Measurements from ENCODE around the gene PDCD4. TPM values are rescaled to one million over a fixed set of nuclear protein-coding genes. Genes with fewer than 3 reads are reported as not detected.

PDCD4 gene
- total and polyA plus RNA-seq, 2 of the 13 experiments (the other 11 are each of a cell fraction or from before 2014, with no cell fraction given): 22.8 to 56.2 TPM

DNA sequence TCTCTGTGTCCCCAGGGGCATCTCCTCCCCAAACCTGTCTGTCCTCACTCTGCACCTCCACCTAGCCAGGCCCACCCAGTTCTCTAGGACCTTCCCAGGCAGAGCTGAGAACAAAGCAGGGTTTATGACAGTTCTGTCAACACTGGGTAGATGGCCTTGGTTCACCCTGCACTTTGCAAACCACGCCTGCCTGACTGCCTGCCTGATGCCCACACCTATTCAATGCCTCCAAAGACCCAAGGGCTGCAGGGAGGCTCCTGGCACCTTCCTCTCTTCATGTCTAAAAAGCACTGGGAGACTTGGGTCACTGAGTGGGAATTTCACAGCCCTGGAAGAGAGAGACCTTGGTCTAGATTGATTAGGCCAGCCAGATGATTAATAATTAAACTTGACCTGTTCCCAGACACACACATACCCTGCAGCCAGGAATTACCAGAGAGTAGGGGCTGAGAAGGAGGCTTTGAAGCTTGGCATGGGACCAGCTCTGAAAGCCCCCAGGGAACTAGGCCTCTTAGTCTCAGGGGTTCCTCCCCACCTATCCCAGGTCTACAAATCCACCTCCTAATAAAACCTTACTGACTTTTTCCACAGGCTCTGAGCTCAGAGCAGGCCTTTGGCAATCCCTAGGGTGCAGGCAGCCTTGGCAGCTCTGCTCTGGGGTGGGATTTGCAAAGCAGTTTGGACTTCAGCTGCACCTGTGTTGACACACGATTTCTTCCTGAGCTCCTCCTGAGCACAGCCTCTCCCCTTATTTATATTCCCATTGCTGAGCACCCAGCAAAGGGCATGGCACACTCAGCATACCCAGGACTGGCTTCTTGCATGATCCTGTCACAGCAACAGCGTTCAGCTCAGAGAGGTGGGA is 25.7 kb upstream of the PDCD4 start (continued):
- TF ChIP-seq POLR2G (IDR thresholded peaks at IDR 0.05; ENCODE audit: low read depth, low read length) (peak; percentile 48; the same call in 1 of the 2 replicates), ZNF30 (CRISPR knock-in tag; IDR thresholded peaks at IDR 0.05) (no peak), HOXA5 (CRISPR knock-in tag; IDR thresholded peaks at IDR 0.05) (no peak), PAF1 (CRISPR knock-in tag; IDR thresholded peaks at IDR 0.05) (no peak), MTA1 (CRISPR knock-in tag; IDR thresholded peaks at IDR 0.05; ENCODE audit: borderline replicate concordance) (peak; percentile 63; the same call in 1 of the 2 replicates), SP5 (CRISPR knock-in tag; IDR thresholded peaks at IDR 0.05; ENCODE audit: borderline replicate concordance, low read depth) (peak; percentile 84), ZNF878 (CRISPR knock-in tag; IDR thresholded peaks at IDR 0.05) (no peak), GABPB1 (CRISPR knock-in tag; IDR thresholded peaks at IDR 0.05) (no peak), ZNF292 (CRISPR knock-in tag; IDR thresholded peaks at IDR 0.05; ENCODE audit: borderline replicate concordance, low read depth) (peak; percentile 89), SNRNP70 (IDR thresholded peaks at IDR 0.05; ENCODE audit: low read depth, low read length) (no peak), KAT8 (CRISPR knock-in tag; IDR thresholded peaks at IDR 0.05) (0 out of 2 replicates have a peak, but pooled peaks have one; percentile 22), ZNF7 (CRISPR knock-in tag; IDR thresholded peaks at IDR 0.05) (no peak), ETV5 (CRISPR knock-in tag; IDR thresholded peaks at IDR 0.05; ENCODE audit: borderline replicate concordance) (no peak), ZNF644 (CRISPR knock-in tag; IDR thresholded peaks at IDR 0.05; ENCODE audit: low read depth) (peak; percentile 72; the same call in 1 of the 2 replicates), ATF7-NPFF (CRISPR knock-in tag; IDR thresholded peaks at IDR 0.05; ENCODE audit: low read depth) (no peak; the same call in 1 of the 2 replicates)
- TF ChIP-seq, protein P1, sequence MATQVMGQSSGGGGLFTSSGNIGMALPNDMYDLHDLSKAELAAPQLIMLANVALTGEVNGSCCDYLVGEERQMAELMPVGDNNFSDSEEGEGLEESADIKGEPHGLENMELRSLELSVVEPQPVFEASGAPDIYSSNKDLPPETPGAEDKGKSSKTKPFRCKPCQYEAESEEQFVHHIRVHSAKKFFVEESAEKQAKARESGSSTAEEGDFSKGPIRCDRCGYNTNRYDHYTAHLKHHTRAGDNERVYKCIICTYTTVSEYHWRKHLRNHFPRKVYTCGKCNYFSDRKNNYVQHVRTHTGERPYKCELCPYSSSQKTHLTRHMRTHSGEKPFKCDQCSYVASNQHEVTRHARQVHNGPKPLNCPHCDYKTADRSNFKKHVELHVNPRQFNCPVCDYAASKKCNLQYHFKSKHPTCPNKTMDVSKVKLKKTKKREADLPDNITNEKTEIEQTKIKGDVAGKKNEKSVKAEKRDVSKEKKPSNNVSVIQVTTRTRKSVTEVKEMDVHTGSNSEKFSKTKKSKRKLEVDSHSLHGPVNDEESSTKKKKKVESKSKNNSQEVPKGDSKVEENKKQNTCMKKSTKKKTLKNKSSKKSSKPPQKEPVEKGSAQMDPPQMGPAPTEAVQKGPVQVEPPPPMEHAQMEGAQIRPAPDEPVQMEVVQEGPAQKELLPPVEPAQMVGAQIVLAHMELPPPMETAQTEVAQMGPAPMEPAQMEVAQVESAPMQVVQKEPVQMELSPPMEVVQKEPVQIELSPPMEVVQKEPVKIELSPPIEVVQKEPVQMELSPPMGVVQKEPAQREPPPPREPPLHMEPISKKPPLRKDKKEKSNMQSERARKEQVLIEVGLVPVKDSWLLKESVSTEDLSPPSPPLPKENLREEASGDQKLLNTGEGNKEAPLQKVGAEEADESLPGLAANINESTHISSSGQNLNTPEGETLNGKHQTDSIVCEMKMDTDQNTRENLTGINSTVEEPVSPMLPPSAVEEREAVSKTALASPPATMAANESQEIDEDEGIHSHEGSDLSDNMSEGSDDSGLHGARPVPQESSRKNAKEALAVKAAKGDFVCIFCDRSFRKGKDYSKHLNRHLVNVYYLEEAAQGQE (IDR thresholded peaks at IDR 0.05; ENCODE audit: borderline replicate concordance in 1 of 2, low read depth in 1 of 2, low read length in 2 of 2): 0 out of 4 replicates have a peak, but pooled peaks of 1 of the 2 experiments have one; percentile 6
- TF ChIP-seq, protein P2, sequence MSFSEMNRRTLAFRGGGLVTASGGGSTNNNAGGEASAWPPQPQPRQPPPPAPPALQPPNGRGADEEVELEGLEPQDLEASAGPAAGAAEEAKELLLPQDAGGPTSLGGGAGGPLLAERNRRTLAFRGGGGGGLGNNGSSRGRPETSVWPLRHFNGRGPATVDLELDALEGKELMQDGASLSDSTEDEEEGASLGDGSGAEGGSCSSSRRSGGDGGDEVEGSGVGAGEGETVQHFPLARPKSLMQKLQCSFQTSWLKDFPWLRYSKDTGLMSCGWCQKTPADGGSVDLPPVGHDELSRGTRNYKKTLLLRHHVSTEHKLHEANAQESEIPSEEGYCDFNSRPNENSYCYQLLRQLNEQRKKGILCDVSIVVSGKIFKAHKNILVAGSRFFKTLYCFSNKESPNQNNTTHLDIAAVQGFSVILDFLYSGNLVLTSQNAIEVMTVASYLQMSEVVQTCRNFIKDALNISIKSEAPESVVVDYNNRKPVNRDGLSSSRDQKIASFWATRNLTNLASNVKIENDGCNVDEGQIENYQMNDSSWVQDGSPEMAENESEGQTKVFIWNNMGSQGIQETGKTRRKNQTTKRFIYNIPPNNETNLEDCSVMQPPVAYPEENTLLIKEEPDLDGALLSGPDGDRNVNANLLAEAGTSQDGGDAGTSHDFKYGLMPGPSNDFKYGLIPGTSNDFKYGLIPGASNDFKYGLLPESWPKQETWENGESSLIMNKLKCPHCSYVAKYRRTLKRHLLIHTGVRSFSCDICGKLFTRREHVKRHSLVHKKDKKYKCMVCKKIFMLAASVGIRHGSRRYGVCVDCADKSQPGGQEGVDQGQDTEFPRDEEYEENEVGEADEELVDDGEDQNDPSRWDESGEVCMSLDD (CRISPR knock-in tag; IDR thresholded peaks at IDR 0.05; ENCODE audit: borderline replicate concordance): no peak
- TF ChIP-seq, protein P3, sequence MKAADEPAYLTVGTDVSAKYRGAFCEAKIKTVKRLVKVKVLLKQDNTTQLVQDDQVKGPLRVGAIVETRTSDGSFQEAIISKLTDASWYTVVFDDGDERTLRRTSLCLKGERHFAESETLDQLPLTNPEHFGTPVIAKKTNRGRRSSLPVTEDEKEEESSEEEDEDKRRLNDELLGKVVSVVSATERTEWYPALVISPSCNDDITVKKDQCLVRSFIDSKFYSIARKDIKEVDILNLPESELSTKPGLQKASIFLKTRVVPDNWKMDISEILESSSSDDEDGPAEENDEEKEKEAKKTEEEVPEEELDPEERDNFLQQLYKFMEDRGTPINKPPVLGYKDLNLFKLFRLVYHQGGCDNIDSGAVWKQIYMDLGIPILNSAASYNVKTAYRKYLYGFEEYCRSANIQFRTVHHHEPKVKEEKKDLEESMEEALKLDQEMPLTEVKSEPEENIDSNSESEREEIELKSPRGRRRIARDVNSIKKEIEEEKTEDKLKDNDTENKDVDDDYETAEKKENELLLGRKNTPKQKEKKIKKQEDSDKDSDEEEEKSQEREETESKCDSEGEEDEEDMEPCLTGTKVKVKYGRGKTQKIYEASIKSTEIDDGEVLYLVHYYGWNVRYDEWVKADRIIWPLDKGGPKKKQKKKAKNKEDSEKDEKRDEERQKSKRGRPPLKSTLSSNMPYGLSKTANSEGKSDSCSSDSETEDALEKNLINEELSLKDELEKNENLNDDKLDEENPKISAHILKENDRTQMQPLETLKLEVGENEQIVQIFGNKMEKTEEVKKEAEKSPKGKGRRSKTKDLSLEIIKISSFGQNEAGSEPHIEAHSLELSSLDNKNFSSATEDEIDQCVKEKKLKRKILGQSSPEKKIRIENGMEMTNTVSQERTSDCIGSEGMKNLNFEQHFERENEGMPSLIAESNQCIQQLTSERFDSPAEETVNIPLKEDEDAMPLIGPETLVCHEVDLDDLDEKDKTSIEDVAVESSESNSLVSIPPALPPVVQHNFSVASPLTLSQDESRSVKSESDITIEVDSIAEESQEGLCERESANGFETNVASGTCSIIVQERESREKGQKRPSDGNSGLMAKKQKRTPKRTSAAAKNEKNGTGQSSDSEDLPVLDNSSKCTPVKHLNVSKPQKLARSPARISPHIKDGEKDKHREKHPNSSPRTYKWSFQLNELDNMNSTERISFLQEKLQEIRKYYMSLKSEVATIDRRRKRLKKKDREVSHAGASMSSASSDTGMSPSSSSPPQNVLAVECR (CRISPR knock-in tag; IDR thresholded peaks at IDR 0.05; ENCODE audit: borderline replicate concordance): peak; percentile 14; the same call in 1 of the 2 replicates
